Naive thymus-derived CD4-positive, alpha-beta T cell (primary cell): ENCODE data around the gene KRTAP12-1. TPM values are rescaled to one million over a fixed set of nuclear protein-coding genes. Genes with fewer than 3 reads are reported as not detected.

Experiments
- ATAC-seq: fragments of 150-1000 bp; cut with Tn5 transposase; 2 replicates; pipeline ENCODE4 v1.10.0; 2021; ENCODE audit warnings: mild to moderate bottlenecking, moderate library complexity
- CTCF ChIA-PET: fragments of 350-600 bp; sonication (Branson Sonifier 250); formaldehyde crosslinking; loops from one replicate; lab custom pipeline; 2021; ENCODE audit warnings: antibody characterized with exemption; lab: Charles Lee
- POLR2A ChIA-PET: fragments of 350-600 bp; sonication (Branson Sonifier 250); formaldehyde crosslinking; loops from one replicate; lab custom pipeline; 2021; ENCODE audit warnings: antibody characterized with exemption, inconsistent platforms; lab: Charles Lee
- DNase-seq, 9 donors: peaks; one replicate each; pipeline versions ENCODE4 v3.0.0 to v3.0.0-alpha.2; 2020 to 2022; ENCODE audit warnings: mixed read lengths in 1 of 9
- H3K27ac ChIP-seq: one replicate; pipeline ENCODE4 v1.7.0; 2013; ENCODE audit warnings: mild to moderate bottlenecking, low read depth, low read length, moderate library complexity
- H3K27me3 ChIP-seq, 2 donors: one replicate each; pipeline ENCODE4 v1.7.0; 2013; ENCODE audit warnings: low read length in 2 of 2, mild to moderate bottlenecking in 2 of 2, moderate library complexity in 2 of 2; ENCODE audit not compliant: control insufficient read depth in 2 of 2, insufficient read depth in 2 of 2
- H3K36me3 ChIP-seq, 3 experiments: 1 replicate in 2 of 3; 2 replicates in 1 of 3; pipeline ENCODE4 v1.7.0; 2013; ENCODE audit warnings: low read length in 3 of 3, mild to moderate bottlenecking in 3 of 3, moderate library complexity in 1 of 3; ENCODE audit not compliant: insufficient read depth in 3 of 3, control insufficient read depth in 2 of 3
- H3K4me1 ChIP-seq, 2 donors: one replicate each; pipeline ENCODE4 v1.7.0; 2013; ENCODE audit warnings: low read length in 2 of 2, mild to moderate bottlenecking in 2 of 2, moderate library complexity in 1 of 2; ENCODE audit not compliant: control insufficient read depth in 2 of 2, insufficient read depth in 2 of 2
- H3K4me3 ChIP-seq: 2 replicates; pipeline ENCODE4 v1.7.0; 2013; ENCODE audit warnings: mild to moderate bottlenecking, low read length
- H3K9me3 ChIP-seq, 3 experiments: 1 replicate in 2 of 3; 2 replicates in 1 of 3; pipeline ENCODE4 v1.7.0; 2013; ENCODE audit warnings: low read length in 3 of 3; ENCODE audit not compliant: control insufficient read depth in 2 of 3
- H3K27ac Mint-ChIP-seq, 9 donors: one replicate each; pipeline ENCODE4 v1.8.0; 2020 to 2022; ENCODE audit warnings: mixed read lengths in 9 of 9, mild to moderate bottlenecking in 8 of 9, moderate library complexity in 5 of 9, inconsistent platforms in 2 of 9
- H3K27me3 Mint-ChIP-seq, 5 donors: one replicate each; pipeline ENCODE4 v1.8.0; 2021 to 2022; ENCODE audit warnings: mixed read lengths in 5 of 5, mild to moderate bottlenecking in 1 of 5
- H3K36me3 Mint-ChIP-seq, 5 donors: one replicate each; pipeline ENCODE4 v1.8.0; 2020 to 2022; ENCODE audit warnings: mixed read lengths in 5 of 5, mild to moderate bottlenecking in 3 of 5, inconsistent platforms in 1 of 5
- H3K4me1 Mint-ChIP-seq, 7 donors: one replicate each; pipeline ENCODE4 v1.8.0; 2020 to 2022; ENCODE audit warnings: mixed read lengths in 7 of 7, mild to moderate bottlenecking in 3 of 7, inconsistent platforms in 1 of 7
- H3K4me3 Mint-ChIP-seq, 10 donors: one replicate each; pipeline ENCODE4 v1.8.0; 2020 to 2022; ENCODE audit warnings: mild to moderate bottlenecking in 10 of 10, mixed read lengths in 10 of 10, moderate library complexity in 6 of 10, inconsistent platforms in 2 of 10
- H3K9me3 Mint-ChIP-seq, 11 donors: one replicate each; pipeline ENCODE4 v1.8.0; 2020 to 2022; ENCODE audit warnings: mixed read lengths in 11 of 11, mild to moderate bottlenecking in 4 of 11, inconsistent platforms in 1 of 11, moderate library complexity in 1 of 11
- intact Hi-C, 2 donors: fragments of 100-400 bp; cut with micrococcal nuclease; formaldehyde crosslinking; loops; one replicate each; pipeline ENCODE4 v1.15.1; 2023
- polyA plus RNA-seq, 2 donors: library from polyadenylated mRNA; unstranded; fragments of 300-500 nt; fragmentation: Illumina TruSeq; gene quantifications; one replicate each; pipeline ENCODE4 v1.2.3, GENCODE V29; 2021
- total RNA-seq, 6 experiments: library from RNA in 5 of 6; stranded (reverse) in 5 of 6; gene quantifications; 1 replicate in 5 of 6; 2 replicates in 1 of 6; pipeline ENCODE4 v1.2.3 and lab custom pipeline; 2021 to 2026

The KRTAP12-1 gene
- total and polyA plus RNA-seq, 7 experiments from 2014 or later = not detected

DNA sequence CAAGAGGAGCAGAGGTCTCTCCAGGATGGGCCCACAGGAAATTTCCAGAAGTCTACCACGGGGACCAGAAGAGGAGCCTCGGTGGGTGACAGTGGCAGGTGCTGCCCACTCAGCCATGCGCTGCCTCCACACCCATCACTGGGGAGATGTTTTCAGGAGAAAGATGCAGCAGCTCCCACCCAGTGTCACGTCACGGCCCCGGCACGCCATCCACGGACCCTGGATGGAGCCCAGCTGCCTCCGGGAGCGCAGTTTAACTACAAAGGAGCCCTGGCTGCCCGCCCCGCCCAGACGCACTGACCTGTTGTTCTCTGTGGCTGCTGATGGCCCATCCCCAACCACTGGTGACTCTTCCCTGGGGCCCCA lies 22.7 kb upstream of the KRTAP12-1 start:
- Histone ChIP-seq H3K4me3 (no peak overlapping the region), H3K9me3 (peaks cover 0 to 17% (median 4%) of the 10 kb centered on the region in 3 experiments), H3K27ac (no peak overlapping the region), H3K27me3 (peaks cover 8 to 18% of the 10 kb centered on the region in 2 donors), H3K4me1 (peaks cover 6 to 14% of the 10 kb centered on the region in 2 donors), H3K36me3 (peaks cover 0 to 3% (median 0%) of the 10 kb centered on the region in 3 experiments)
- no peak for DNase-seq
- no peak for ATAC-seq
- H3K4me1 Mint-ChIP-seq = peaks cover 4 to 24% (median 7%) of the 10 kb centered on the region in 7 donors
- ChIA-PET POLR2A (no interaction called here), CTCF (no interaction called here)
- H3K9me3 Mint-ChIP-seq = peaks cover 0 to 24% (median 14%) of the 10 kb centered on the region in 11 donors
- no peak overlapping the region for H3K27ac Mint-ChIP-seq
- peaks cover 0 to 11% (median 3%) of the 10 kb centered on the region in 5 donors for H3K36me3 Mint-ChIP-seq
- peaks cover 64 to 87% (median 75%) of the 10 kb centered on the region in 5 donors for H3K27me3 Mint-ChIP-seq
- H3K4me3 Mint-ChIP-seq = no peak overlapping the region
- intact Hi-C loops = no loop called here

DNA sequence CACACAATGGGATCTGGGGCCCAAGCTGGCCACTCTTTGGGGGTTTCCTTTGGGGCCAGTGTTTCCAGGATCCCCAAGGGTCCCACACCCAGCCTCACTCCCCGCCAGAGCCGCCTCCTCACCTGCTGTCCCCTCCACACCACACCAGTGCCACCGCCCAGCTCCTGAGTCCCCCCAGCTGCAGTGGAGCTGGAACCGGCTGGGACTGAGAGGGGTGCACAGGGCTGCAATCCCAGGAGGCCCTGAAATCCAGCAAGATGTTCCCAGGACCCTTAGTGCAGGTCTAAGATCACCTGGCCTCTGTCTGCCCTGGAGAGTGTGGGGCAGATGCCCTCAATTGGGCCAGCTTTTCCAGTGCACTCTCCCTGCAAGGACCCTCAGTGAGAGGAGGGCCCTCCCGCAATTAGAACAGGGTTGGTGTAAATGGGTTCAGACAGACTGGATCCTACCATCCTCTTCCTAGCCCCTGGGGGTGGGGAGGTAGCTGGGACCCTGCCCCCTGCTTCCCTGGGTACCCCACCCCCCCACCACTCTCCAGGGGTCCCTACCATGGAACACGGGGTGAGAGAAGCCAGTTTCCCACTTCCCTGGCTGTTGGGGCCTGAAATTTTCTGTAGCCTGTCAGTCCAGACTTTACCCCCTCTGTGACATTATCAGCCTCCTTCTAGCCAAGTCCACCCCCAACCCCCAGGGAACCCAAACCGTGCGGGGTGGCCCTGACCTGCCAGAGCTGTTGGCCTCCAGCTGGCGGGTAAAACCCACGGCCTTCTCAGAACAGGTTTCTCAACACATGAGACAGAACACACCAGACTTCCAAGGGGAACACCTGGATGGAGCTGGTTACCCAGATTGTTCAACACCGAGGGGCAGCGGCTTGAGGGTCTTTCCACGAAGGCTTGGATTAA lies 22.0 kb upstream of the KRTAP12-1 start:
- no peak for DNase-seq
- H3K4me3 ChIP-seq = no peak overlapping the region
- ATAC-seq = no peak
- Mint-ChIP-seq H3K27ac (no peak overlapping the region), H3K27me3 (peaks cover 62 to 85% (median 75%) of the 10 kb centered on the region in 5 donors), H3K36me3 (peaks cover 0 to 11% (median 3%) of the 10 kb centered on the region in 5 donors), H3K9me3 (peaks cover 0 to 24% (median 14%) of the 10 kb centered on the region in 11 donors), H3K4me3 (no peak overlapping the region), H3K4me1 (peaks cover 0 to 17% (median 1%) of the 10 kb centered on the region in 7 donors)
- intact Hi-C loops = no loop called here
- peaks cover 0 to 3% (median 0%) of the 10 kb centered on the region in 3 experiments for H3K36me3 ChIP-seq
- H3K4me1 ChIP-seq = peaks cover 0 to 7% of the 10 kb centered on the region in 2 donors
- peaks cover 8 to 15% of the 10 kb centered on the region in 2 donors for H3K27me3 ChIP-seq
- ChIA-PET CTCF (no interaction called here), POLR2A (no interaction called here)
- H3K9me3 ChIP-seq = peaks cover 0 to 17% (median 4%) of the 10 kb centered on the region in 3 experiments
- H3K27ac ChIP-seq = no peak overlapping the region

DNA sequence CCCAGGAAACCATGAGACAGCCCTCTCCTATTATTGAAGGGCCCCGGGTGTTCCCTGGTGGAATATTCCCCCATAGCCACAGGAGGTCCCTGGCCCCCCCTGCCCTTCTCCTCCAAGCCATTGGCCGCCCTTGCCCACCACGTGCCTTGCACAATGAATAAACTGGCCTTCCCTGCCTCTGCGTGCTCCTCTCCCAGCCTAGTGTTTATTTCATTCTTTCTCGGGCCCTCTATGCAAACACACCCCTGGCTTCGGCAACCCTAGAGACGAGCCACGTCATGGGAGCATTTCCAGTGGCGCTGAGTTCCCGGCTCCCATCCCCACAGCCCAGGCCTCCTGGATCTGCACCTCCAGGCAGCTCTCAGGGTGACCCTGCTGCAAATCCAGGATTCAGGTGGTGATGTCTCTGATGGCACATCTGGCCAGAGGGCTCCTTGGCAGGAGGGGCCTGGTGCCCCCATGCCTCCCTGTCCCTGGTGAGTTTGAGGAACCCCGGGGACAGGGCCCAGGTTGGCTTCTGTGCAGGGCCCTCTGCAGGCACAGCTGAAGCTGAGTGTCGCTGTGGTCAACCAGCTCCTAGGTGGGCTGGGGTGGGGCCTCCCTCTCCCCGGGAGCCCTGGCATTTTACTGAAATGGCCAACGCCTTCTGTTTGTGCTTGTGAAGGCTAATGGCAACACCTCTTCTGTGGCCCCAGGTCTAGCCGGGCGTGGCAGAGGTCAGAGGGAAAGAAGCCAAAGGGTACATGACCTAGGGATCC lies 21.2 kb upstream of the KRTAP12-1 start:
- Mint-ChIP-seq H3K36me3 (peaks cover 0 to 11% (median 5%) of the 10 kb centered on the region in 5 donors), H3K4me1 (peaks cover 0 to 10% (median 3%) of the 10 kb centered on the region in 7 donors), H3K27ac (no peak overlapping the region), H3K4me3 (no peak overlapping the region), H3K9me3 (peaks cover 0 to 24% (median 14%) of the 10 kb centered on the region in 11 donors), H3K27me3 (peaks cover 63 to 84% (median 78%) of the 10 kb centered on the region in 5 donors)
- intact Hi-C loops = no loop called here
- no peak for ATAC-seq
- ChIA-PET CTCF (no interaction called here), POLR2A (no interaction called here)
- peaks cover 0 to 17% (median 4%) of the 10 kb centered on the region in 3 experiments for H3K9me3 ChIP-seq
- no peak overlapping the region for H3K27ac ChIP-seq
- H3K4me3 ChIP-seq = no peak overlapping the region
- peaks cover 0 to 3% (median 0%) of the 10 kb centered on the region in 3 experiments for H3K36me3 ChIP-seq
- no peak for DNase-seq
- no peaks in the 10 kb centered on the region for H3K4me1 ChIP-seq
- peaks cover under 1 to 15% of the 10 kb centered on the region in 2 donors for H3K27me3 ChIP-seq

DNA sequence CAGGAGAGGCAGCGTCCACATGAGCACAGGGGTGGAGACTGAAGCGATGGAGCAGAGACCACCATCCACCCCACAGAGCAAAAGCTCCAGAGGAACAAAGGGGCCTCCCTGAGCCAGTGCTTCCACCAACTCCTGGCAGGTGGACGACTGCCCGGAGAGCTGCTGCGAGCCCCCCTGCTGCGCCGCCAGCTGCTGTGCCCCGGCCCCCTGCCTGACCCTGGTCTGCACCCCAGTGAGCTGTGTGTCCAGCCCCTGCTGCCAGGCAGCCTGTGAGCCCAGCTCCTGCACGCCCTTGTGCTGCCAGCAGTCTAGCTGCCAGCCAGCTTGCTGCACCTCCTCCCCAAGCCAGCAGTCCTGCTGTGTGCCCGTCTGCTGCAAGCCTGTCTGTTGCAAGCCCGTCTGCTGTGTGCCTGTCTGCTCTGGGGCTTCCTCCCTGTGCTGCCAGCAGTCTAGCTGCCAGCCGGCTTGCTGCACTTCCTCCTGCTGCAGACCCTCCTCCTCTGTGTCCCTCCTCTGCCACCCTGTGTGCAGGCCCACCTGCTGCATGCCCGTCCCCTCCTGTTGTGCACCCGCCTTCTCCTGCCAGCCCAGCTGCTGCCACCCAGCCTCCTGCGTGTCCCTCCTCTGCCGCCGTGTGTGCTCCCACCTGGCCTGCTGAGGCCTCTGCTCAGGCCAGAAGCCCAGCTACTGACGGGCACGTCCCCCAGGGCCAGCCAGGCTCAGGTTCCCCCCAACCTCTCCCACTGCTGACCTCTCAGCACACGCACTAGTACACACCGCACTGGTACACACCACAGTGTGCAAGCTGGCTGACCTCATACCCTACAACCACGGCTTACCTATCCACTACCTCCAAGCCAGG lies 20.4 kb upstream of the KRTAP12-1 start:
- H3K4me3 Mint-ChIP-seq = no peak overlapping the region
- H3K27ac Mint-ChIP-seq = peak overlapping the region in 1 of 9 donors; percentile 63
- CTCF ChIA-PET = no interaction called here
- peaks cover 0 to 24% (median 15%) of the 10 kb centered on the region in 11 donors for H3K9me3 Mint-ChIP-seq
- H3K4me1 Mint-ChIP-seq = peaks cover 0 to 11% (median 5%) of the 10 kb centered on the region in 7 donors
- H3K27ac ChIP-seq = no peak overlapping the region
- peaks cover 0 to 3% (median 0%) of the 10 kb centered on the region in 3 experiments for H3K36me3 ChIP-seq
- H3K27me3 Mint-ChIP-seq = peaks cover 66 to 86% (median 82%) of the 10 kb centered on the region in 5 donors
- no peak for ATAC-seq
- DNase-seq = no peak
- H3K4me3 ChIP-seq = no peak overlapping the region
- peaks cover 0 to 17% (median 4%) of the 10 kb centered on the region in 3 experiments for H3K9me3 ChIP-seq
- peaks cover 0 to 11% (median 5%) of the 10 kb centered on the region in 5 donors for H3K36me3 Mint-ChIP-seq
- intact Hi-C loops = no loop called here
- POLR2A ChIA-PET = no interaction called here
- peaks cover 0 to 18% of the 10 kb centered on the region in 2 donors for H3K27me3 ChIP-seq
- no peaks in the 10 kb centered on the region for H3K4me1 ChIP-seq

DNA sequence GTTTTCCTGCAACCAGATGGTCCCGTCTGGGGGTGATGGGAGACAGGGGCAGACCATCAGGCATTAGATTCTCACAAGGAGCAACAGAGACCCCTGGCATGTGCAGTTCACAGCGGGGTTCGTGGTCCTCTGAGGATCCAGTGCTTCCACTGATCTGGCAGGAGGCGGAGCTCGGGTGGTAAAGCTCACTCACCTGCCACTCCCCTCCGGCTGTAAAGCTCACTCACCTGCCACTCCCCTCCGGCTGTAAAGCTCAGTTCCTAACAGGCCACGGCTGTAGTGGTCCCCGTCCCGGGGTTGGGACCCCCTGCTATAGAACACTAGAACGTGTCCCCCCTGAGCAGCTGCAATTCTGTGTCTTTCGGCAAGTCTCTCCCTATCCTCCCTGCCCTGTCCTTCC lies 19.6 kb upstream of the KRTAP12-1 start:
- ChIA-PET POLR2A (no interaction called here), CTCF (interaction anchor here (0.5 to 0.7 kb wide), 2 partner anchors 38 to 91 kb away, joined by 3 to 4 read pairs; no protein-coding TSS in a partner anchor)
- peaks cover 0 to 15% (median 4%) of the 10 kb centered on the region in 3 experiments for H3K9me3 ChIP-seq
- H3K4me1 ChIP-seq = no peaks in the 10 kb centered on the region
- no peak overlapping the region for H3K4me3 ChIP-seq
- Mint-ChIP-seq H3K4me1 (peaks cover 0 to 12% (median 5%) of the 10 kb centered on the region in 7 donors), H3K9me3 (peaks cover 0 to 24% (median 15%) of the 10 kb centered on the region in 11 donors), H3K36me3 (peaks cover 0 to 11% (median 5%) of the 10 kb centered on the region in 5 donors), H3K27ac (peak overlapping the region in 1 of 9 donors; percentile 63), H3K27me3 (peaks cover 73 to 86% (median 85%) of the 10 kb centered on the region in 5 donors), H3K4me3 (no peak overlapping the region)
- no peak overlapping the region for H3K27ac ChIP-seq
- ATAC-seq = no peak
- peaks cover 0 to 18% of the 10 kb centered on the region in 2 donors for H3K27me3 ChIP-seq
- DNase-seq = no peak
- intact Hi-C loops = no loop called here
- H3K36me3 ChIP-seq = peaks cover 0 to 3% (median 0%) of the 10 kb centered on the region in 3 experiments
